T-helper 17 cell (primary cell): ENCODE data around the gene CD200. TPM values are rescaled to one million over a fixed set of nuclear protein-coding genes. Genes with fewer than 3 reads are reported as not detected.
A peak's percentile ranks its signal among the peaks of the same experiment; 100 is the strongest.

Source experiments
- ATAC-seq: fragments of 150-1000 bp; cut with Tn5 transposase; 2 replicates; pipeline ENCODE4 v1.10.0; 2021; ENCODE audit warnings: mild to moderate bottlenecking, moderate library complexity
- DNase-seq, 3 donors: peaks; one replicate each; pipeline versions ENCODE4 v3.0.0 to v3.0.0-alpha.2; 2020 to 2021
- H3K9me3 ChIP-seq: one replicate; pipeline ENCODE4 v1.7.0; 2013; ENCODE audit warnings: low read length, mild to moderate bottlenecking; ENCODE audit not compliant: control insufficient read depth, poor library complexity, severe bottlenecking
- H3K27ac Mint-ChIP-seq: one replicate; pipeline ENCODE4 v1.8.0; 2022; ENCODE audit warnings: mild to moderate bottlenecking, moderate library complexity, mixed read lengths
- H3K27me3 Mint-ChIP-seq: one replicate; pipeline ENCODE4 v1.8.0; 2022; ENCODE audit warnings: mixed read lengths
- H3K36me3 Mint-ChIP-seq: one replicate; pipeline ENCODE4 v1.8.0; 2022; ENCODE audit warnings: low read depth, mixed read lengths
- H3K4me1 Mint-ChIP-seq: one replicate; pipeline ENCODE4 v1.8.0; 2022; ENCODE audit warnings: mild to moderate bottlenecking, mixed read lengths
- H3K4me3 Mint-ChIP-seq: one replicate; pipeline ENCODE4 v1.8.0; 2022; ENCODE audit warnings: mild to moderate bottlenecking, moderate library complexity, mixed read lengths
- total RNA-seq, 4 donors: library from RNA in 2 of 4; stranded (reverse) in 2 of 4; gene quantifications; one replicate each; pipeline ENCODE4 v1.2.3 and lab custom pipeline; 2022 to 2026

Gene CD200
- total RNA-seq, 2 donors from 2014 or later, result 1.7 to 2.8 TPM

GRCh38 chr3:112308151-112308911, 24.6 kb upstream of the CD200 start:
- no peaks in the 10 kb centered on the region for H3K9me3 ChIP-seq
- Mint-ChIP-seq H3K4me3 (no peak overlapping the region), H3K36me3 (no peaks in the 10 kb centered on the region), H3K27me3 (no peaks in the 10 kb centered on the region), H3K27ac (no peak overlapping the region), H3K4me1 (no peaks in the 10 kb centered on the region)
- no peak for DNase-seq
- no peak for ATAC-seq

- ATAC-seq, result no peak
- Mint-ChIP-seq H3K27me3 (peaks cover 5% of the 10 kb centered on the region), H3K36me3 (peaks cover 4% of the 10 kb centered on the region), H3K27ac (no peak overlapping the region), H3K4me1 (no peaks in the 10 kb centered on the region), H3K4me3 (no peak overlapping the region)
- H3K9me3 ChIP-seq, result no peaks in the 10 kb centered on the region
- DNase-seq, result no peak
Observed at GRCh38 chr3:112314649-112315048, 18.3 kb upstream of the CD200 start.

GRCh38 chr3:112315791-112316190, 17.2 kb upstream of the CD200 start:
- DNase-seq (no peak), ATAC-seq (no peak)
- no peaks in the 10 kb centered on the region for H3K9me3 ChIP-seq
- no peak overlapping the region for H3K27ac Mint-ChIP-seq
- H3K27me3 Mint-ChIP-seq, result peaks cover 5% of the 10 kb centered on the region
- peaks cover 3% of the 10 kb centered on the region for H3K4me1 Mint-ChIP-seq
- peaks cover 4% of the 10 kb centered on the region for H3K36me3 Mint-ChIP-seq
- no peak overlapping the region for H3K4me3 Mint-ChIP-seq

GRCh38 chr3:112319516-112320276, 13.3 kb upstream of the CD200 start:
- DNase-seq (no peak), ATAC-seq (no peak)
- Mint-ChIP-seq H3K27ac (peak overlapping the region; percentile 27), H3K4me3 (no peak overlapping the region), H3K27me3 (peaks cover 27% of the 10 kb centered on the region), H3K36me3 (peaks cover 4% of the 10 kb centered on the region), H3K4me1 (peaks cover 3% of the 10 kb centered on the region)
- no peaks in the 10 kb centered on the region for H3K9me3 ChIP-seq

- Mint-ChIP-seq H3K36me3 (peaks cover 4% of the 10 kb centered on the region), H3K4me1 (peaks cover 3% of the 10 kb centered on the region)
Observed at GRCh38 chr3:112320691-112321090, 12.3 kb upstream of the CD200 start.

GRCh38 chr3:112321867-112322652, 10.9 kb upstream of the CD200 start:
- Mint-ChIP-seq H3K4me3 (no peak overlapping the region), H3K27ac (no peak overlapping the region), H3K36me3 (peaks cover 4% of the 10 kb centered on the region), H3K4me1 (peaks cover 5% of the 10 kb centered on the region), H3K27me3 (peaks cover 39% of the 10 kb centered on the region)
- ATAC-seq (no peak), DNase-seq (no peak)
- H3K9me3 ChIP-seq, result no peaks in the 10 kb centered on the region

More at GRCh38 chr3:112320691-112321090, 12.3 kb upstream of the CD200 start:
- Mint-ChIP-seq H3K27ac (no peak overlapping the region), H3K27me3 (peaks cover 33% of the 10 kb centered on the region), H3K4me3 (no peak overlapping the region)
- DNase-seq (no peak), ATAC-seq (no peak)
- H3K9me3 ChIP-seq, result no peaks in the 10 kb centered on the region

GRCh38 chr3:112327371-112327951, 5.5 kb upstream of the CD200 start:
- H3K27me3 Mint-ChIP-seq, result peaks cover 26% of the 10 kb centered on the region
- H3K27ac Mint-ChIP-seq, result no peak overlapping the region
- ATAC-seq (peak; percentile 98), DNase-seq (no peak)
- H3K4me3 Mint-ChIP-seq, result no peak overlapping the region
- H3K36me3 Mint-ChIP-seq, result peaks cover 4% of the 10 kb centered on the region
- H3K4me1 Mint-ChIP-seq, result peaks cover 4% of the 10 kb centered on the region
- H3K9me3 ChIP-seq, result no peaks in the 10 kb centered on the region

- H3K27ac Mint-ChIP-seq, result peak overlapping the region; percentile 76
- H3K4me1 Mint-ChIP-seq, result peaks cover 9% of the 10 kb centered on the region
- no peaks in the 10 kb centered on the region for H3K9me3 ChIP-seq
- DNase-seq (no peak), ATAC-seq (no peak)
- no peaks in the 10 kb centered on the region for H3K36me3 Mint-ChIP-seq
- peak overlapping the region; percentile 91 for H3K4me3 Mint-ChIP-seq
- peaks cover 3% of the 10 kb centered on the region for H3K27me3 Mint-ChIP-seq
Observed at GRCh38 chr3:112331851-112332250, 1.1 kb upstream of the CD200 start.

- ATAC-seq (peak; percentile 56), DNase-seq (no peak)
- Mint-ChIP-seq H3K27ac (peak overlapping the region; percentile 76), H3K4me3 (peak overlapping the region; percentile 91), H3K27me3 (no peaks in the 10 kb centered on the region), H3K36me3 (no peaks in the 10 kb centered on the region), H3K4me1 (peaks cover 17% of the 10 kb centered on the region)
- H3K9me3 ChIP-seq, result no peaks in the 10 kb centered on the region
Observed at GRCh38 chr3:112333381-112334317, 693 bp downstream of the CD200 start.

- peak overlapping the region; percentile 91 for H3K4me3 Mint-ChIP-seq
- H3K27ac Mint-ChIP-seq, result no peak overlapping the region
- ATAC-seq (no peak), DNase-seq (no peak)
- H3K9me3 ChIP-seq, result no peaks in the 10 kb centered on the region
- H3K36me3 Mint-ChIP-seq, result no peaks in the 10 kb centered on the region
- H3K27me3 Mint-ChIP-seq, result no peaks in the 10 kb centered on the region
- H3K4me1 Mint-ChIP-seq, result peaks cover 19% of the 10 kb centered on the region
Observed at GRCh38 chr3:112334691-112335433, 1.9 kb downstream of the CD200 start.

- no peaks in the 10 kb centered on the region for H3K27me3 Mint-ChIP-seq
- H3K27ac Mint-ChIP-seq, result no peak overlapping the region
- H3K4me1 Mint-ChIP-seq, result peaks cover 19% of the 10 kb centered on the region
- ATAC-seq (no peak), DNase-seq (no peak)
- H3K9me3 ChIP-seq, result no peaks in the 10 kb centered on the region
- no peak overlapping the region for H3K4me3 Mint-ChIP-seq
- H3K36me3 Mint-ChIP-seq, result no peaks in the 10 kb centered on the region
Observed at GRCh38 chr3:112335434-112335781, 2.5 kb downstream of the CD200 start.
